Measurements from ENCODE around the gene FOSL1. TPM values are rescaled to one million over a fixed set of nuclear protein-coding genes. Genes with fewer than 3 reads are reported as not detected.

FOSL1 gene
- total RNA-seq, 6 donors from 2014 or later: 1.8 to 16.9 (median 8.2) TPM

DNA sequence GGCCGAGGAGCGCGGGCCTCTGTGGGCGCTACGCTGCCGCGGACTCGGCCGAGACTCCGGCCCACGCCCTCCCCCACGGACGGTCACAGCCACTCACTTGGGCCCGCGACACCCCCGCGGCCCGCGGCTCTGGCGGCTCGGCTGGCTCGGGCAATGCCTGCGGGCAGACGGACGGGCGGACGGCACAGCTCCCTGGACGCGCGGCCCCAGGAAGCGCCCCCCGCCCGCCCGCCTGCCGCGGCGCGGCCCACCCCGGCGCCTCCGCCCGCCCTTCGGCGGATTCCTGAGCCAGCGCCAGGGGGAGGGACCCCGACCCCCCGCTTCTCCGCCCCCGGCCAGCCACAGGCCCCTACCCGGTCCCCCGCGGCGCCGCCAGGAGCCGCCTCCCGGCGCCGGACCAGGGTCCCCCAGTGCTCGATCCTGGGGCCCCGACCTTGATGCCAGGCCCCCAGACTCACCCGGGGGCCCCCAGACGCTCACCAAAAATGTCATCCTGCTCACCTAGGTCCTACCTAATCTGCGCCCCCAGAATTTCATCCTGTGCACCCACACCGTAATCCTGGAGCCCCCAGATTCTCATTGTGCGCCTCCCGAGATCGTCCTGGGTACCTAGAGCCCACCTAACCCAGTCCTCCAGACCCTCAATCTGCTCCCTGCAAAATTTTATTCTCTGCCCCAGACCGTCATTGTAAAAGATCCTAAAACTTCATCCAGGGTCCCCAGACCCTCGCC, 27.4 kb downstream of the FOSL1 start, which contains the start of gene EFEMP2:
TSS of gene EFEMP2 (minus strand) at position 215 of the 732 bp plus-strand sequence. CDS start 446 bp downstream, outside the sequence.
- peaks cover 17 to 36% (median 29%) of the 10 kb centered on the region in 4 donors for H3K4me1 ChIP-seq
- 0 to 3% methylated on average over 8 to 9 of the region's 69 CpGs for WGBS, 2 donors
- H3K36me3 ChIP-seq: peaks cover 0 to 30% (median 2%) of the 10 kb centered on the region in 4 donors
- ATAC-seq (ENCODE audit: low FRiP score in 2 of 2): peak in 1 of 2 donors; percentile 73
- H3K9me3 ChIP-seq: no peaks in the 10 kb centered on the region
- H3K4me3 ChIP-seq: peak within 1 kb of the TSS; percentile 56 to 65 (median 62)
- TF ChIP-seq, protein P1, sequence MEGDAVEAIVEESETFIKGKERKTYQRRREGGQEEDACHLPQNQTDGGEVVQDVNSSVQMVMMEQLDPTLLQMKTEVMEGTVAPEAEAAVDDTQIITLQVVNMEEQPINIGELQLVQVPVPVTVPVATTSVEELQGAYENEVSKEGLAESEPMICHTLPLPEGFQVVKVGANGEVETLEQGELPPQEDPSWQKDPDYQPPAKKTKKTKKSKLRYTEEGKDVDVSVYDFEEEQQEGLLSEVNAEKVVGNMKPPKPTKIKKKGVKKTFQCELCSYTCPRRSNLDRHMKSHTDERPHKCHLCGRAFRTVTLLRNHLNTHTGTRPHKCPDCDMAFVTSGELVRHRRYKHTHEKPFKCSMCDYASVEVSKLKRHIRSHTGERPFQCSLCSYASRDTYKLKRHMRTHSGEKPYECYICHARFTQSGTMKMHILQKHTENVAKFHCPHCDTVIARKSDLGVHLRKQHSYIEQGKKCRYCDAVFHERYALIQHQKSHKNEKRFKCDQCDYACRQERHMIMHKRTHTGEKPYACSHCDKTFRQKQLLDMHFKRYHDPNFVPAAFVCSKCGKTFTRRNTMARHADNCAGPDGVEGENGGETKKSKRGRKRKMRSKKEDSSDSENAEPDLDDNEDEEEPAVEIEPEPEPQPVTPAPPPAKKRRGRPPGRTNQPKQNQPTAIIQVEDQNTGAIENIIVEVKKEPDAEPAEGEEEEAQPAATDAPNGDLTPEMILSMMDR (IDR thresholded peaks at IDR 0.05): no peak
- no peak for TF ChIP-seq EP300 (IDR thresholded peaks at IDR 0.05)
- peak in 1 of 4 donors; percentile 16 for TF ChIP-seq POLR2A (IDR thresholded peaks at IDR 0.05)
- TF ChIP-seq POLR2AphosphoS5 (IDR thresholded peaks at IDR 0.05): peak in 1 of 2 donors; percentile 25
- peak in 1 of 2 donors; percentile 91 for DNase-seq
- peak within 1 kb of the TSS; percentile 86 to 96 (median 94) for H3K27ac ChIP-seq
- H3K27me3 ChIP-seq: no peaks in the 10 kb centered on the region

DNA sequence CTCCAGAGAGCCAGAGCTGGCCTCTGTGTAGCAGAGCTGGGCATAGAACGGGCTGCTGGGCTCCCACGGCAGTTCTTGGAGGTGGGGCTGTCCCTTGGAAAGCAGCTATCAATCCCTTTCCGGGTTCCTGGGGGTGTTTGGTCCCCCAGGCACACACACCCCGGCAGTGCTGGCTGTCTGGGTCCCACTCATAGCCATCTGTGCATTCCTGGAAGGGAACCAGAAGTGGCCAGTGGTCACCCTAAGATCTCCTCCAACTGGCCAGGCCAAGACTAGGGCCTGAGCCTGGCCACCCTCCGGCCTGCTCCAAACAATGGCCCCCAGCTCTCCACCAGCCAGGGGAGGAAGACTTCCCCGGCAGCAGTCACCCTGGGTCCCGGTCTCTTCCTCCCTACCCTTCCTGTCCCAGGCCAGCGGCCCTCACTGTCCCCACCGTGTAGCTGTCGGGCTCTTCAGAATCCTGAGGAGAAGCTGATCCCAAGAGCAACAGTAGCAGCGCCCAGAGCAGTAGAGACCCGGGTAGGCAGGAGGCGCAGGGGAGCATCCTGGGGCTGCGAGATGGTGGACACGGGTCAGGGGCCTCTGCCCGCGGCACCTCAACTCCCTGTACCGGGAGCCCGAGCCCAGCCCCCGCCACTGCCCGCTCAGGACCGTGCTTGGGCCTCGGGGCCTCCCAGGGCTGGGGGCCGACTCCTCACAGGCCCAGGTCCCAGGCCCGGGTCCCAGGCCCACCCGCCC, 28.2 kb downstream of the FOSL1 start:
- H3K4me3 ChIP-seq: peak overlapping the region; percentile 44 to 65 (median 62)
- H3K27ac ChIP-seq: peak overlapping the region; percentile 86 to 96 (median 94)
- DNase-seq (peak in 1 of 2 donors; percentile 88), ATAC-seq (ENCODE audit: low FRiP score in 2 of 2) (peak in 1 of 2 donors; percentile 19)
- TF ChIP-seq POLR2AphosphoS5 (IDR thresholded peaks at IDR 0.05) (no peak), EP300 (IDR thresholded peaks at IDR 0.05) (no peak), POLR2A (IDR thresholded peaks at IDR 0.05) (no peak)
- peaks cover 0 to 38% (median 7%) of the 10 kb centered on the region in 4 donors for H3K36me3 ChIP-seq
- H3K4me1 ChIP-seq: peaks cover 17 to 36% (median 29%) of the 10 kb centered on the region in 4 donors
- no peaks in the 10 kb centered on the region for H3K27me3 ChIP-seq
- H3K9me3 ChIP-seq: no peaks in the 10 kb centered on the region
- WGBS, 2 donors: 43 to 48% methylated on average over 5 to 12 of the region's 26 CpGs

DNA sequence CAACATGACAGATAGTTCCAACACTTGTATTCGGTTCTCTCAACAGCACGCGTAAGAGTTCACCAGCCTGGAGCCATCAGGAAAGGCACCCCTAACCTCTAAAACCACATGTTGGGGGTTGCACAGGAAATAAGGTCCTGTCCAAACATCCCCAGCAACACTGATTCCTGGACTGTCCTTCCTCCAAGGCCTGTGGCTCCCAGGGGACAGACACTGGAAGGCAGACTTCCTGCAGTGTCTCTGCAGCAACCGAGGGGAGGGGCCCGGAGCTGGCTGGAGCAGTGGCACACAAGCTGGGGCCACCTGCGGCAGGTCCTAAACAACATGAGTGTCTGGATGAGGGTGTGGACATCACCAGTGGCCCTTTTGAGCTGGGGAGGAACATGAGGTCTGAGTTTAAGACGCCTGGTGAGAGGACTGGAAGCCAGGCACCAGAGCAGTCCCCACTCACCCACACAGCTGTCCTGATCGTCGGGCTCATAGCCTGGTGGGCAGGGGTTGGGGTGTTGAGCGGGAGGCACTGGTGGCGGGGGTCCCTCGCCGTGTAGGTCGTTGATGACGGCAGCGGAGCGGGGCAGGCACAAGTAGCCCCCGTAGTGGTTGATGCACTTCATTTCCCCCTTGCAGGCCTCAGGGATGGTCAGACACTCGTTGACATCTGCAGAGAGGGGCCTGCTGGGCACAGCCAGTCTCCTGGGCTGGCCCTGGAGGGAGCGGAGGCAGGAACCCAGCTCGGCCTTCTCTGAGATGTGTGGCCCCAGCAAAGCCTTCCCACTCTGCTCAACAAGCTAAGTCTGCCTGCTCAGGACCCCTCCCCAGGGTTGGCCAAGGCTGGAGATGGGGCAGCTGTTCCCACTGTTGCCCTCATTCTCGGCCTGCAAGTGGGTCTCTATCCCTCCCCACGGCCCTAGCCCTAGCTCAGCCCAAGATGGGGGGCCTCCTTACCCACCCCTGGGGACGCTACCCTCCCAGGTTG, 29.2 kb downstream of the FOSL1 start:
- peak in 1 of 2 donors; percentile 73 for DNase-seq
- Histone ChIP-seq H3K27me3 (no peaks in the 10 kb centered on the region), H3K27ac (peak overlapping the region; percentile 86 to 96 (median 94)), H3K4me1 (peaks cover 17 to 36% (median 29%) of the 10 kb centered on the region in 4 donors), H3K4me3 (peak overlapping the region in 2 of 4 donors; percentile 62 to 65), H3K36me3 (peaks cover 4 to 47% (median 15%) of the 10 kb centered on the region in 4 donors), H3K9me3 (no peaks in the 10 kb centered on the region)
- no peak for TF ChIP-seq EP300 (IDR thresholded peaks at IDR 0.05)
- TF ChIP-seq POLR2AphosphoS5 (IDR thresholded peaks at IDR 0.05): no peak
- TF ChIP-seq, protein P1 (IDR thresholded peaks at IDR 0.05): no peak
- no peak for TF ChIP-seq POLR2A (IDR thresholded peaks at IDR 0.05)
- no peak for ATAC-seq (ENCODE audit: low FRiP score in 2 of 2)
- 61 to 70% methylated on average over 19 to 23 of the region's 24 CpGs for WGBS, 2 donors

DNA sequence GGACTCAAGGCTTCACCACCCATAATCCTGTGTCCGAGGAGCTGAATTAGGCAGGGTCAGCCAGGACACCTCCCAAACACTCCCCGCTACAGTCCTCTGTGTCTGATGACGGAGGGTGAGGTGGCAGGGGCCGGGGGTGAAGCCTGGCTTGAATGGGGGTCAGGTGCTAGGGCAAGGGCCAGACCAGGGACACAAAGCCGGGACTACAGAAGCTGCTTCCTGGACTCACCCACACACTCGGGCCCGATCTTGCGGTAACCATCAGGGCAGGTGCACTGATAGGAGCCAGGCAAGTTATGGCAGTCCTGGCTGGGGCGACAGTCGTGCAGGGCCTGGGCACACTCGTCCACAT, 29.9 kb downstream of the FOSL1 start:
- peak overlapping the region in 3 of 4 donors; percentile 25 to 96 (median 91) for H3K27ac ChIP-seq
- WGBS, 2 donors: 84 to 93% methylated on average over 7 to 11 of the region's 11 CpGs
- no peaks in the 10 kb centered on the region for H3K9me3 ChIP-seq
- DNase-seq (peak in 1 of 2 donors; percentile 58), ATAC-seq (ENCODE audit: low FRiP score in 2 of 2) (no peak)
- no peaks in the 10 kb centered on the region for H3K27me3 ChIP-seq
- TF ChIP-seq POLR2AphosphoS5 (IDR thresholded peaks at IDR 0.05) (no peak), EP300 (IDR thresholded peaks at IDR 0.05) (no peak), POLR2A (IDR thresholded peaks at IDR 0.05) (no peak)
- TF ChIP-seq, protein P1 (IDR thresholded peaks at IDR 0.05): no peak
- H3K36me3 ChIP-seq: peaks cover 6 to 55% (median 22%) of the 10 kb centered on the region in 4 donors
- no peak overlapping the region for H3K4me3 ChIP-seq
- peaks cover 17 to 36% (median 29%) of the 10 kb centered on the region in 4 donors for H3K4me1 ChIP-seq

Data from upper lobe of left lung (tissue), 6 donors.